ENCODE results near the gene SPRR2G. TPM values are rescaled to one million over a fixed set of nuclear protein-coding genes. Genes with fewer than 3 reads are reported as not detected.
A peak's percentile ranks its signal among the peaks of the same experiment; 100 is the strongest.
"Not testable (repeated sequence)": the region's sequence is repeated elsewhere in the genome, so short reads cannot be mapped to it uniquely, and the experiment has no call there.

Gene SPRR2G
- total RNA-seq, 1 experiment from 2014 or later, result not detected

GRCh38 chr1:153190373-153190772, 39.7 kb upstream of the SPRR2G start:
- Histone ChIP-seq H3K27me3 (ENCODE audit: insufficient read depth, low read length) (no peaks in the 10 kb centered on the region), H3K27ac (ENCODE audit: insufficient read length, low read depth, low read length) (no peak overlapping the region), H3K18ac (ENCODE audit: insufficient read length, low read depth, low read length) (no peak overlapping the region), H3K9ac (ENCODE audit: extremely low read depth, insufficient read length, low read length) (no peak overlapping the region), H3K4ac (ENCODE audit: low read depth, low read length) (no peak overlapping the region), H3K14ac (ENCODE audit: insufficient read depth, low read length) (no peak overlapping the region), H4K91ac (ENCODE audit: insufficient read length, low read depth, low read length) (no peak overlapping the region), H4K5ac (ENCODE audit: insufficient read length, low read depth, low read length) (no peak overlapping the region), H3K4me2 (ENCODE audit: insufficient read depth, insufficient read length, low read length) (no peak overlapping the region), H2BK12ac (ENCODE audit: insufficient read length, low read depth, low read length) (no peak overlapping the region), H3K23me2 (ENCODE audit: insufficient read length, low read depth, low read length, poor library complexity, severe bottlenecking) (no peaks in the 10 kb centered on the region), H4K8ac (replicated peaks; ENCODE audit: insufficient read length, low read depth, low read length) (no peak overlapping the region), H3K23ac (ENCODE audit: insufficient read length, low read depth, low read length) (no peak overlapping the region), H4K20me1 (ENCODE audit: control insufficient read depth, insufficient read depth, insufficient read length) (no peaks in the 10 kb centered on the region), H3K9me3 (ENCODE audit: control insufficient read depth, low read depth, low read length) (no peaks in the 10 kb centered on the region), H2BK15ac (ENCODE audit: low read depth, low read length) (no peak overlapping the region), H2BK5ac (ENCODE audit: insufficient read length, low read length) (no peak overlapping the region), H2AK5ac (ENCODE audit: insufficient read length, low read length) (no peak overlapping the region), H3T11ph (ENCODE audit: low read length) (no peak overlapping the region), H3K4me1 (ENCODE audit: insufficient read depth, low read length) (no peaks in the 10 kb centered on the region; the same call in 1 of the 2 replicates), H3K79me1 (ENCODE audit: insufficient read depth, low read depth, low read length, poor library complexity, severe bottlenecking) (no peaks in the 10 kb centered on the region), H2BK20ac (ENCODE audit: low read depth, low read length, poor library complexity, severe bottlenecking) (no peak overlapping the region), H2AFZ (ENCODE audit: low read length) (no peak overlapping the region), H3K79me2 (ENCODE audit: insufficient read depth, low read length) (no peaks in the 10 kb centered on the region), H3K56ac (ENCODE audit: insufficient read length, low read depth, low read length) (no peak overlapping the region), H2BK120ac (ENCODE audit: low read depth, low read length, poor library complexity, severe bottlenecking) (no peak overlapping the region)
- peaks cover 6% of the 10 kb centered on the region; the same call in 1 of the 2 replicates for H3K27me3 Mint-ChIP-seq (ENCODE audit: low read depth)
- H3K9me3 Mint-ChIP-seq, result peaks cover 13 to 17% of the 10 kb centered on the region in 2 experiments
- DNase-seq, result no peak
- no peak overlapping the region; a peak in 1 of 7 replicates for H3K27ac Mint-ChIP-seq
- H3K4me1 Mint-ChIP-seq, result peaks cover 4 to 17% of the 10 kb centered on the region in 2 experiments
- TF ChIP-seq CTCF (conservative IDR thresholded peaks at IDR 0.05), result peak; percentile 77
- no peak overlapping the region for H3K4me3 Mint-ChIP-seq
- WGBS (ENCODE audit: extremely low coverage, insufficient read length, low lambda C conversion rate), result no CpG with 5 or more reads among the region's 3 CpGs
- H3K36me3 Mint-ChIP-seq (ENCODE audit: insufficient read depth in 1 of 3, low read depth in 3 of 3), result peaks cover 0 to 9% (median 1%) of the 10 kb centered on the region in 3 experiments; a peak in 3 of 7 replicates

GRCh38 chr1:153188301-153188700, 37.6 kb upstream of the SPRR2G start:
- not testable (repeated sequence) for H4K5ac ChIP-seq (ENCODE audit: insufficient read length, low read depth, low read length); H4K91ac ChIP-seq (ENCODE audit: insufficient read length, low read depth, low read length); H3K9me3 ChIP-seq (ENCODE audit: control insufficient read depth, low read depth, low read length); H3K23me2 ChIP-seq (ENCODE audit: insufficient read length, low read depth, low read length, poor library complexity, severe bottlenecking); H4K8ac ChIP-seq (replicated peaks; ENCODE audit: insufficient read length, low read depth, low read length); H3K4me2 ChIP-seq (ENCODE audit: insufficient read depth, insufficient read length, low read length); H3K4ac ChIP-seq (ENCODE audit: low read depth, low read length); H2BK15ac ChIP-seq (ENCODE audit: low read depth, low read length); H3K4me1 ChIP-seq (ENCODE audit: insufficient read depth, low read length); H3K56ac ChIP-seq (ENCODE audit: insufficient read length, low read depth, low read length); H3K27ac Mint-ChIP-seq; H3K79me2 ChIP-seq (ENCODE audit: insufficient read depth, low read length); H3K23ac ChIP-seq (ENCODE audit: insufficient read length, low read depth, low read length); H3K27ac ChIP-seq (ENCODE audit: insufficient read length, low read depth, low read length); H3K79me1 ChIP-seq (ENCODE audit: insufficient read depth, low read depth, low read length, poor library complexity, severe bottlenecking); DNase-seq; H3K27me3 ChIP-seq (ENCODE audit: insufficient read depth, low read length); H2BK20ac ChIP-seq (ENCODE audit: low read depth, low read length, poor library complexity, severe bottlenecking); H3K4me3 Mint-ChIP-seq; H2AK5ac ChIP-seq (ENCODE audit: insufficient read length, low read length); H3T11ph ChIP-seq (ENCODE audit: low read length); H2BK5ac ChIP-seq (ENCODE audit: insufficient read length, low read length); H2AFZ ChIP-seq (ENCODE audit: low read length); H3K14ac ChIP-seq (ENCODE audit: insufficient read depth, low read length); H3K27me3 Mint-ChIP-seq (ENCODE audit: low read depth); H2BK120ac ChIP-seq (ENCODE audit: low read depth, low read length, poor library complexity, severe bottlenecking); H4K20me1 ChIP-seq (ENCODE audit: control insufficient read depth, insufficient read depth, insufficient read length); H2BK12ac ChIP-seq (ENCODE audit: insufficient read length, low read depth, low read length); H3K36me3 Mint-ChIP-seq (ENCODE audit: insufficient read depth in 1 of 3, low read depth in 3 of 3); H3K18ac ChIP-seq (ENCODE audit: insufficient read length, low read depth, low read length); H3K9ac ChIP-seq (ENCODE audit: extremely low read depth, insufficient read length, low read length)
- Mint-ChIP-seq H3K9me3 (peaks cover 23 to 30% of the 10 kb centered on the region in 2 experiments), H3K4me1 (peaks cover 4 to 17% of the 10 kb centered on the region in 2 experiments)
- WGBS (ENCODE audit: extremely low coverage, insufficient read length, low lambda C conversion rate), result no CpG with 5 or more reads among the region's 4 CpGs

Measured in H9 (cell line).